ENCODE measurements around the gene RCAN2. TPM values are rescaled to one million over a fixed set of nuclear protein-coding genes. Genes with fewer than 3 reads are reported as not detected.

Gene RCAN2
- total RNA-seq, 1 experiment from 2014 or later: not detected

- no TSS peak for BruUV-seq (replicated peaks)
- intact Hi-C loops (cut with micrococcal nuclease; ENCODE audit: unreplicated experiment): no loop called here
- ChIA-PET POLR2A (no interaction called here), CTCF (no interaction called here)
- H3K9me3 ChIP-seq: no peaks in the 10 kb centered on the region
- H3K4me3 ChIP-seq (ENCODE audit: low read depth, low read length): no peak overlapping the region
- H3K27me3 ChIP-seq (replicated peaks; ENCODE audit: control insufficient read depth, insufficient read depth, low read length): no peaks in the 10 kb centered on the region
- Mint-ChIP-seq H3K27me3 (ENCODE audit: insufficient read depth, unreplicated experiment) (peaks cover 11% of the 10 kb centered on the region), H3K36me3 (ENCODE audit: insufficient read depth, unreplicated experiment) (no peaks in the 10 kb centered on the region), H3K27ac (ENCODE audit: unreplicated experiment) (no peak overlapping the region), H3K4me3 (ENCODE audit: unreplicated experiment) (no peak overlapping the region), H3K9me3 (ENCODE audit: unreplicated experiment) (no peaks in the 10 kb centered on the region), H3K4me1 (ENCODE audit: low read depth, unreplicated experiment) (no peaks in the 10 kb centered on the region)
- no peaks in the 10 kb centered on the region for H3K4me1 ChIP-seq
- H3K36me3 ChIP-seq (ENCODE audit: control insufficient read depth, insufficient read depth, low read length): no peaks in the 10 kb centered on the region
- TF ChIP-seq, protein P1, sequence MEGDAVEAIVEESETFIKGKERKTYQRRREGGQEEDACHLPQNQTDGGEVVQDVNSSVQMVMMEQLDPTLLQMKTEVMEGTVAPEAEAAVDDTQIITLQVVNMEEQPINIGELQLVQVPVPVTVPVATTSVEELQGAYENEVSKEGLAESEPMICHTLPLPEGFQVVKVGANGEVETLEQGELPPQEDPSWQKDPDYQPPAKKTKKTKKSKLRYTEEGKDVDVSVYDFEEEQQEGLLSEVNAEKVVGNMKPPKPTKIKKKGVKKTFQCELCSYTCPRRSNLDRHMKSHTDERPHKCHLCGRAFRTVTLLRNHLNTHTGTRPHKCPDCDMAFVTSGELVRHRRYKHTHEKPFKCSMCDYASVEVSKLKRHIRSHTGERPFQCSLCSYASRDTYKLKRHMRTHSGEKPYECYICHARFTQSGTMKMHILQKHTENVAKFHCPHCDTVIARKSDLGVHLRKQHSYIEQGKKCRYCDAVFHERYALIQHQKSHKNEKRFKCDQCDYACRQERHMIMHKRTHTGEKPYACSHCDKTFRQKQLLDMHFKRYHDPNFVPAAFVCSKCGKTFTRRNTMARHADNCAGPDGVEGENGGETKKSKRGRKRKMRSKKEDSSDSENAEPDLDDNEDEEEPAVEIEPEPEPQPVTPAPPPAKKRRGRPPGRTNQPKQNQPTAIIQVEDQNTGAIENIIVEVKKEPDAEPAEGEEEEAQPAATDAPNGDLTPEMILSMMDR (IDR thresholded peaks at IDR 0.05; ENCODE audit: insufficient read depth in 1 of 2, low read depth in 1 of 2, low read length in 1 of 2, severe bottlenecking in 1 of 2, unreplicated experiment in 1 of 2): no peak
- no peak for DNase-seq
Measured at GRCh38 chr6:46244670-46245069, 246.6 kb downstream of the RCAN2 start.

DNA sequence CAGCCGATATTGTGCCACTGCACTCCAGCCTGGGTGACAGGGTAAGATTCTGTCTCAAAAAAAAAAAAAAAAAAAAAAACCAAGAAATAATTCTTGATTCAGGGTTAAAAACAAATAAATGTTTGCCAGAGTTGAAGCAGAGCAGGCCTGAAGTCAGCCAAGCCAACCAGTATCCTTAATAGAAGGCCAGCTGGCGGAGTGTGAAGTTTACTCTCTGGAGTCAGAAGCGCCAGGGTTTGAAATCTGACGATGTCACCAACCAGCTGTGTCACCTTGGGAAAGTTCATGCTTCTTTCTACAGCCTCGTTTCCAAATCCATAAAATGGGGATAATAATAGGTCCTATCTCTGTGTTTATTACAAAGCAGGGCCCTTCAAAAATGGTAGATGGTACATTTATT lies 247.5 kb downstream of the RCAN2 start:
- Mint-ChIP-seq H3K4me3 (ENCODE audit: unreplicated experiment) (no peak overlapping the region), H3K27ac (ENCODE audit: unreplicated experiment) (no peak overlapping the region), H3K4me1 (ENCODE audit: low read depth, unreplicated experiment) (no peaks in the 10 kb centered on the region), H3K36me3 (ENCODE audit: insufficient read depth, unreplicated experiment) (no peaks in the 10 kb centered on the region), H3K9me3 (ENCODE audit: unreplicated experiment) (no peaks in the 10 kb centered on the region), H3K27me3 (ENCODE audit: insufficient read depth, unreplicated experiment) (peaks cover 14% of the 10 kb centered on the region)
- no TSS peak for BruUV-seq (replicated peaks)
- POLR2A ChIA-PET: no interaction called here
- no peak for DNase-seq
- H3K9me3 ChIP-seq: no peaks in the 10 kb centered on the region
- no peak overlapping the region for H3K4me3 ChIP-seq (ENCODE audit: low read depth, low read length)
- TF ChIP-seq, protein P1 (IDR thresholded peaks at IDR 0.05; ENCODE audit: insufficient read depth in 1 of 2, low read depth in 1 of 2, low read length in 1 of 2, severe bottlenecking in 1 of 2, unreplicated experiment in 1 of 2): no peak
- H3K4me1 ChIP-seq: no peaks in the 10 kb centered on the region
- CTCF ChIA-PET: no interaction called here
- intact Hi-C loops (cut with micrococcal nuclease; ENCODE audit: unreplicated experiment): no loop called here
- H3K36me3 ChIP-seq (ENCODE audit: control insufficient read depth, insufficient read depth, low read length): no peaks in the 10 kb centered on the region
- no peaks in the 10 kb centered on the region for H3K27me3 ChIP-seq (replicated peaks; ENCODE audit: control insufficient read depth, insufficient read depth, low read length)

GRCh38 chr6:46242921-46243320 lies 248.3 kb downstream of the RCAN2 start:
- H3K27me3 ChIP-seq (replicated peaks; ENCODE audit: control insufficient read depth, insufficient read depth, low read length): no peaks in the 10 kb centered on the region
- H3K4me1 ChIP-seq: no peaks in the 10 kb centered on the region
- ChIA-PET POLR2A (no interaction called here), CTCF (no interaction called here)
- Mint-ChIP-seq H3K36me3 (ENCODE audit: insufficient read depth, unreplicated experiment) (no peaks in the 10 kb centered on the region), H3K9me3 (ENCODE audit: unreplicated experiment) (no peaks in the 10 kb centered on the region), H3K27me3 (ENCODE audit: insufficient read depth, unreplicated experiment) (peaks cover 14% of the 10 kb centered on the region), H3K4me3 (ENCODE audit: unreplicated experiment) (no peak overlapping the region), H3K4me1 (ENCODE audit: low read depth, unreplicated experiment) (no peaks in the 10 kb centered on the region), H3K27ac (ENCODE audit: unreplicated experiment) (no peak overlapping the region)
- H3K36me3 ChIP-seq (ENCODE audit: control insufficient read depth, insufficient read depth, low read length): no peaks in the 10 kb centered on the region
- no peak for DNase-seq
- no TSS peak for BruUV-seq (replicated peaks)
- TF ChIP-seq, protein P1 (IDR thresholded peaks at IDR 0.05; ENCODE audit: insufficient read depth in 1 of 2, low read depth in 1 of 2, low read length in 1 of 2, severe bottlenecking in 1 of 2, unreplicated experiment in 1 of 2): no peak
- no peak overlapping the region for H3K4me3 ChIP-seq (ENCODE audit: low read depth, low read length)
- intact Hi-C loops (cut with micrococcal nuclease; ENCODE audit: unreplicated experiment): no loop called here
- no peaks in the 10 kb centered on the region for H3K9me3 ChIP-seq

All from Caco-2 (cell line).